ENCODE results near the gene SKOR2.

SKOR2 gene

GRCh38 chr18:47286776-47287410 is 35.4 kb upstream of the SKOR2 start:
- no peak overlapping the region for H3K27ac Mint-ChIP-seq
- H3K4me3 Mint-ChIP-seq, result no peak overlapping the region
- no peaks in the 10 kb centered on the region for H3K36me3 Mint-ChIP-seq (ENCODE audit: low read depth)
- TF ChIP-seq, protein P1, sequence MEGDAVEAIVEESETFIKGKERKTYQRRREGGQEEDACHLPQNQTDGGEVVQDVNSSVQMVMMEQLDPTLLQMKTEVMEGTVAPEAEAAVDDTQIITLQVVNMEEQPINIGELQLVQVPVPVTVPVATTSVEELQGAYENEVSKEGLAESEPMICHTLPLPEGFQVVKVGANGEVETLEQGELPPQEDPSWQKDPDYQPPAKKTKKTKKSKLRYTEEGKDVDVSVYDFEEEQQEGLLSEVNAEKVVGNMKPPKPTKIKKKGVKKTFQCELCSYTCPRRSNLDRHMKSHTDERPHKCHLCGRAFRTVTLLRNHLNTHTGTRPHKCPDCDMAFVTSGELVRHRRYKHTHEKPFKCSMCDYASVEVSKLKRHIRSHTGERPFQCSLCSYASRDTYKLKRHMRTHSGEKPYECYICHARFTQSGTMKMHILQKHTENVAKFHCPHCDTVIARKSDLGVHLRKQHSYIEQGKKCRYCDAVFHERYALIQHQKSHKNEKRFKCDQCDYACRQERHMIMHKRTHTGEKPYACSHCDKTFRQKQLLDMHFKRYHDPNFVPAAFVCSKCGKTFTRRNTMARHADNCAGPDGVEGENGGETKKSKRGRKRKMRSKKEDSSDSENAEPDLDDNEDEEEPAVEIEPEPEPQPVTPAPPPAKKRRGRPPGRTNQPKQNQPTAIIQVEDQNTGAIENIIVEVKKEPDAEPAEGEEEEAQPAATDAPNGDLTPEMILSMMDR (IDR thresholded peaks at IDR 0.05; ENCODE audit: unreplicated experiment in 3 of 3), result no peak
- H3K27me3 Mint-ChIP-seq (ENCODE audit: low read depth), result peaks cover 63% of the 10 kb centered on the region
- H3K9me3 Mint-ChIP-seq, result no peaks in the 10 kb centered on the region
- H3K4me1 Mint-ChIP-seq, result no peaks in the 10 kb centered on the region

- Mint-ChIP-seq H3K4me3 (no peak overlapping the region), H3K4me1 (no peaks in the 10 kb centered on the region), H3K9me3 (no peaks in the 10 kb centered on the region), H3K36me3 (ENCODE audit: low read depth) (no peaks in the 10 kb centered on the region), H3K27me3 (ENCODE audit: low read depth) (peaks cover 58% of the 10 kb centered on the region), H3K27ac (no peak overlapping the region)
- TF ChIP-seq, protein P1 (IDR thresholded peaks at IDR 0.05; ENCODE audit: unreplicated experiment in 3 of 3), result no peak
Observed at GRCh38 chr18:47285456-47285855, 34.0 kb upstream of the SKOR2 start.

- Mint-ChIP-seq H3K4me1 (no peaks in the 10 kb centered on the region), H3K27ac (no peak overlapping the region), H3K27me3 (ENCODE audit: low read depth) (peaks cover 56% of the 10 kb centered on the region), H3K36me3 (ENCODE audit: low read depth) (no peaks in the 10 kb centered on the region), H3K9me3 (no peaks in the 10 kb centered on the region), H3K4me3 (no peak overlapping the region)
- TF ChIP-seq, protein P1 (IDR thresholded peaks at IDR 0.05; ENCODE audit: unreplicated experiment in 3 of 3), result no peak
Observed at GRCh38 chr18:47284721-47285395, 33.4 kb upstream of the SKOR2 start.

DNA sequence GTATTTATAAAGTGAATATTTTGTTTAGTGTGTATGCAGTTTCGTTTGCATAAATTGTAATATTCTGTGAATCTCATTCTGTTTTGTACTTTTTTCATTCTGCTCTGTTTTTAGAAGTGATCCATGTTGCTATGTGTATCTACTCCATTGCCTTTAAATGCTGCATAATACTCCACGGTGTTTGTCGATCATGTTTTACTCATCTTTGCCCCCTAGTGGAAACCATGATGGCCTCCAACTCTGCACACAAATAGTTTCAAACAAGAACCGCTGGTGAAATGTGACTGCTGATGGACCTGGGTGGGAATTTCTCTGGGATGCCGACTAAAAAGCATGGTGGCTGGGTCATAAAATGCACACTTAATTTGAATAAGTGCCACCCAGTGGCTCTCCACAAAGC is 32.0 kb upstream of the SKOR2 start:
- no peaks in the 10 kb centered on the region for H3K9me3 Mint-ChIP-seq
- TF ChIP-seq, protein P1 (IDR thresholded peaks at IDR 0.05; ENCODE audit: unreplicated experiment in 3 of 3), result peak; percentile 14 to 42 (median 20)

GRCh38 chr18:47280121-47280520 is 28.7 kb upstream of the SKOR2 start:
- no peaks in the 10 kb centered on the region for H3K4me1 Mint-ChIP-seq
- H3K27me3 Mint-ChIP-seq (ENCODE audit: low read depth), result peaks cover 60% of the 10 kb centered on the region
- H3K36me3 Mint-ChIP-seq (ENCODE audit: low read depth), result no peaks in the 10 kb centered on the region
- no peak overlapping the region for H3K4me3 Mint-ChIP-seq
- H3K27ac Mint-ChIP-seq, result no peak overlapping the region
- TF ChIP-seq, protein P1 (IDR thresholded peaks at IDR 0.05; ENCODE audit: unreplicated experiment in 3 of 3), result no peak
- H3K9me3 Mint-ChIP-seq, result no peaks in the 10 kb centered on the region

More for the DNA sequence above, 32.0 kb upstream of the SKOR2 start:
- Mint-ChIP-seq H3K36me3 (ENCODE audit: low read depth) (no peaks in the 10 kb centered on the region), H3K4me1 (no peaks in the 10 kb centered on the region), H3K27ac (no peak overlapping the region), H3K4me3 (no peak overlapping the region), H3K27me3 (ENCODE audit: low read depth) (peaks cover 62% of the 10 kb centered on the region)

DNA sequence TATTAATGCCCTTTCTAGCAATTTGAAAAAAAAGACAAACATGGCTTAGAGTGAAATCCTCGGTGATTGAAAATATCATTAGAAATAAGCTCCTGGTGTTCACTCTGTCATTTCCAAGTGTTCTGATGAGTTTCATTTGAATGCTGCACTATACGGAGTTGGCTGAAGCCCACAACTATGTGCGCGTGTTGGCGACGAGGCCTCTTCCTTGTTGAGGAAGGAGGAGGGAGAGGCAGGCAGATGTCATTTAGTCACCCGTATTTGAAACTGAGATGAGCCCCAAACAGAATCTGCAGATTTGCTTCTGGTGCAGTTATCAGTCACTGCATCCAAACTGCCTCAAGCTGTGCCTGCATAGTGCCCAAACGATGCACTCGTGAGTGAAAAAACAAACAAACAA is 23.5 kb upstream of the SKOR2 start:
- H3K36me3 Mint-ChIP-seq (ENCODE audit: low read depth), result no peaks in the 10 kb centered on the region
- TF ChIP-seq, protein P1 (IDR thresholded peaks at IDR 0.05; ENCODE audit: unreplicated experiment in 3 of 3), result no peak
- peaks cover 63% of the 10 kb centered on the region for H3K27me3 Mint-ChIP-seq (ENCODE audit: low read depth)
- no peak overlapping the region for H3K4me3 Mint-ChIP-seq
- H3K27ac Mint-ChIP-seq, result no peak overlapping the region
- no peaks in the 10 kb centered on the region for H3K4me1 Mint-ChIP-seq
- no peaks in the 10 kb centered on the region for H3K9me3 Mint-ChIP-seq

All from nephron (organoid).